ENCODE results near the gene NT5E. TPM values are rescaled to one million over a fixed set of nuclear protein-coding genes. Genes with fewer than 3 reads are reported as not detected.

Gene NT5E
- total RNA-seq, 2 experiments from 2014 or later: not detected

DNA sequence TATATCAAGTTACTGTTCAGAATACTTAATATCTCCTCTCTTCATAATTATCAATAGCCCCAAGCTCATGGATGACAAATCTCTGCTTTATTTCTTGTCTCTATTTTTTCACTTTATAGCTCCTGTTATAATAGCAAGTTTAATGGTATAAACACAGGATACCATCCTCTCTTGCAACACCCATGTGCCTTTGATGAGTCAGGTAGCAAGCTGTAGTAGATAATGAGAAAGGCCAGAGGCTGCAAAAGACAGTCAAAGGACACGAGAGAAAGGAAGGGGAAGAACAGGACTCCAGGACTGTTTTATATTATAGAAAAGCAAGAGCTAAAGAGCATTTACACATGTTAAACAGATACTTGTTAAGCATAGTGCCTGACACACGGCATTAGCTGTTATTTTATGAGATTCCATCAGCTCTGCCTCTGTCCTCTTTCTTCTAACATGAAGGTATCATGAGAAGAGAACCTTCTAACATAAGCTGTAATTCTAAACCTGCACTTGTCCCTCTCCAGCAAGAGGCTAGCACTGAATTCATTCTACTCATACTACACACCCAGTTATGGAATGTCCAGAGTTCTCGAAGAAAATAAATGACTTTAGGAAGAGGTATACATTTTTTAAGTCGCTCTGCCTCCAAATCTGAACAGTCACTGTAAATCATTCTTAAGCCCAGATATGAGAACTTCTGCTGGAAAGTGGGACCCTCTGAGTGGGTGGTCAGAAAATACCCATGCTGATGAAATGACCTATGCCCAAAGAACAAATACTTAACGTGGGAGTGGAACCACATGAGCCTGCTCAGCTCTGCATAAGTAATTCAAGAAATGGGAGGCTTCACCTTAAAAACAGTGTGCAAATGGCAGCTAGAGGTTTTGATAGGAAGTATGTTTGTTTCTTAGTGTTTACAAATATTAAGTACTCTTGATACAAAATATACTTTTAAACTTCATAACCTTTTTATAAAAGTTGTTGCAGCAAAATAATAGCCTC, 45.0 kb downstream of the NT5E start:
- no peak overlapping the region for H3K4me3 ChIP-seq (ENCODE audit: low read depth, low read length, poor library complexity, severe bottlenecking)
- H4K20me1 ChIP-seq (ENCODE audit: insufficient read depth, low read length): no peaks in the 10 kb centered on the region
- H2AFZ ChIP-seq (ENCODE audit: low read length): no peak overlapping the region
- CTCF ChIA-PET (ENCODE audit: unreplicated experiment): no interaction called here
- no peak overlapping the region for H3K4me2 ChIP-seq (ENCODE audit: low read length)
- H3K9me3 ChIP-seq (ENCODE audit: low read length): no peaks in the 10 kb centered on the region
- no peaks in the 10 kb centered on the region for H3K4me1 ChIP-seq (ENCODE audit: insufficient read depth, low read length, poor library complexity, severe bottlenecking)
- TF ChIP-seq EZH2phosphoT487 (IDR thresholded peaks at IDR 0.05; ENCODE audit: borderline replicate concordance, low read depth, low read length): no peak
- TF ChIP-seq, protein P1, sequence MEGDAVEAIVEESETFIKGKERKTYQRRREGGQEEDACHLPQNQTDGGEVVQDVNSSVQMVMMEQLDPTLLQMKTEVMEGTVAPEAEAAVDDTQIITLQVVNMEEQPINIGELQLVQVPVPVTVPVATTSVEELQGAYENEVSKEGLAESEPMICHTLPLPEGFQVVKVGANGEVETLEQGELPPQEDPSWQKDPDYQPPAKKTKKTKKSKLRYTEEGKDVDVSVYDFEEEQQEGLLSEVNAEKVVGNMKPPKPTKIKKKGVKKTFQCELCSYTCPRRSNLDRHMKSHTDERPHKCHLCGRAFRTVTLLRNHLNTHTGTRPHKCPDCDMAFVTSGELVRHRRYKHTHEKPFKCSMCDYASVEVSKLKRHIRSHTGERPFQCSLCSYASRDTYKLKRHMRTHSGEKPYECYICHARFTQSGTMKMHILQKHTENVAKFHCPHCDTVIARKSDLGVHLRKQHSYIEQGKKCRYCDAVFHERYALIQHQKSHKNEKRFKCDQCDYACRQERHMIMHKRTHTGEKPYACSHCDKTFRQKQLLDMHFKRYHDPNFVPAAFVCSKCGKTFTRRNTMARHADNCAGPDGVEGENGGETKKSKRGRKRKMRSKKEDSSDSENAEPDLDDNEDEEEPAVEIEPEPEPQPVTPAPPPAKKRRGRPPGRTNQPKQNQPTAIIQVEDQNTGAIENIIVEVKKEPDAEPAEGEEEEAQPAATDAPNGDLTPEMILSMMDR (conservative IDR thresholded peaks at IDR 0.05; ENCODE audit: low read length): no peak
- H3K9me2 ChIP-seq (ENCODE audit: insufficient read depth, low read length): no peaks in the 10 kb centered on the region; the same call in 1 of the 2 replicates
- BruUV-seq (replicated peaks): no TSS peak
- H3K79me2 ChIP-seq (ENCODE audit: insufficient read depth, low read depth, low read length): no peaks in the 10 kb centered on the region
- intact Hi-C loops (cut with micrococcal nuclease; ENCODE audit: unreplicated experiment): no loop called here
- DNase-seq (ENCODE audit: low spot score): no peak
- no peak overlapping the region for H3K27ac ChIP-seq (ENCODE audit: low read depth, low read length, poor library complexity, severe bottlenecking)
- POLR2A ChIA-PET: interaction anchor here (0.8 to 1.1 kb wide), 3 partner anchors 22 to 66 kb away, joined by 3 read pairs; no protein-coding TSS in a partner anchor
- no peaks in the 10 kb centered on the region for H3K36me3 ChIP-seq (ENCODE audit: insufficient read depth, low read length)

DNA sequence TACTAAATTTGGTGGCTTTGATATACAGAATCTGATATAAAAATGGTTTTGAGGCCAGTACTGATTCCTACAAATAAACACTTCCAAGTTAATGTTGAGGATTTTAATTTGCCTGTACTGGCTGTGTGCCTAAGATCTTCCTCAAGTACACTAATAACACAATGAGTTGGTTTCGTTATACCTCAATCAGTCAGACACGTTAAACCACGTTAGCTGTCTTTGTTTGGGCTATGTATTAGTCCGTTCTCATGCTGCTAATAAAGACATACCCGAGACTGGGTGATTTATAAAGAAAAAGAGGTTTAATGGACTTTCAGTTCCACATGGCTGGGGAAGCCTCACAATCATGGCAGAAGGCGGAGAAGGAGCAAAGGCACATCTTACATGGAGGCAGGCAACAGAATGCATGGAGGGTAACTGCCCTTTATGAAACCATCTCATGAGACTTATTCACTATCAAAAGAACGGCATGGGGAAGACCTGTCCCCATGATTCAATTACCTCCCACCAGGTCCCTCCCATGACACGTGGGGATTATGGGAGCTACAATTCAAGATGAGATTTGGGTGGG, 46.2 kb downstream of the NT5E start:
- ChIA-PET CTCF (ENCODE audit: unreplicated experiment) (no interaction called here), POLR2A (no interaction called here)
- no peak overlapping the region for H3K27ac ChIP-seq (ENCODE audit: low read depth, low read length, poor library complexity, severe bottlenecking)
- H4K20me1 ChIP-seq (ENCODE audit: insufficient read depth, low read length): no peaks in the 10 kb centered on the region
- TF ChIP-seq, protein P1 (conservative IDR thresholded peaks at IDR 0.05; ENCODE audit: low read length): no peak
- no peaks in the 10 kb centered on the region; the same call in 1 of the 2 replicates for H3K9me2 ChIP-seq (ENCODE audit: insufficient read depth, low read length)
- H3K4me3 ChIP-seq (ENCODE audit: low read depth, low read length, poor library complexity, severe bottlenecking): no peak overlapping the region
- DNase-seq (ENCODE audit: low spot score): no peak
- no peaks in the 10 kb centered on the region for H3K9me3 ChIP-seq (ENCODE audit: low read length)
- H3K4me2 ChIP-seq (ENCODE audit: low read length): no peak overlapping the region
- H3K36me3 ChIP-seq (ENCODE audit: insufficient read depth, low read length): no peaks in the 10 kb centered on the region
- H3K79me2 ChIP-seq (ENCODE audit: insufficient read depth, low read depth, low read length): no peaks in the 10 kb centered on the region
- H2AFZ ChIP-seq (ENCODE audit: low read length): no peak overlapping the region
- intact Hi-C loops (cut with micrococcal nuclease; ENCODE audit: unreplicated experiment): loop anchor here (1.0 kb wide), 1 partner anchor 12 kb away; no protein-coding TSS in a partner anchor
- no TSS peak for BruUV-seq (replicated peaks)
- H3K4me1 ChIP-seq (ENCODE audit: insufficient read depth, low read length, poor library complexity, severe bottlenecking): no peaks in the 10 kb centered on the region
